Stimulated activated CD4-positive, alpha-beta T cell treated with anti-CD3 and anti-CD28 coated beads, Interleukin-4, amount 100 ng/mL, for 4 hours (primary cell): ENCODE results near the gene ZFHX3.

ENCODE experiments used
- DNase-seq, 2 experiments: peaks; one replicate each; pipeline ENCODE4 v3.0.0-alpha.2; 2020

The ZFHX3 gene

GRCh38 chr16:72862090-72862489, 185.8 kb downstream of the ZFHX3 start:
- DNase-seq, result no peak

GRCh38 chr16:72860726-72861562, 187.0 kb downstream of the ZFHX3 start:
- no peak for DNase-seq

- no peak for DNase-seq
These were observed 188.3 kb downstream of the ZFHX3 start for GRCh38 chr16:72859581-72859980.

GRCh38 chr16:72858665-72859493, 189.0 kb downstream of the ZFHX3 start:
- no peak for DNase-seq

- no peak for DNase-seq
These were observed 189.9 kb downstream of the ZFHX3 start for GRCh38 chr16:72857834-72858664.

- no peak for DNase-seq
These were observed 191.1 kb downstream of the ZFHX3 start for GRCh38 chr16:72856797-72857196.

- DNase-seq, result no peak
These were observed 193.5 kb downstream of the ZFHX3 start for GRCh38 chr16:72854267-72854959.

GRCh38 chr16:72853575-72854266, 194.2 kb downstream of the ZFHX3 start:
- no peak for DNase-seq

GRCh38 chr16:72852421-72852820, 195.5 kb downstream of the ZFHX3 start:
- no peak for DNase-seq

GRCh38 chr16:72850853-72851252, 197.1 kb downstream of the ZFHX3 start:
- no peak for DNase-seq

GRCh38 chr16:72850021-72850420, 197.9 kb downstream of the ZFHX3 start:
- no peak for DNase-seq

GRCh38 chr16:72848759-72849664, 198.9 kb downstream of the ZFHX3 start:
- DNase-seq, result no peak

- DNase-seq, result no peak
These were observed 199.9 kb downstream of the ZFHX3 start for GRCh38 chr16:72848028-72848400.

GRCh38 chr16:72847187-72848027, 200.5 kb downstream of the ZFHX3 start:
- no peak for DNase-seq

- DNase-seq, result no peak
These were observed 201.3 kb downstream of the ZFHX3 start for GRCh38 chr16:72846594-72846993.

GRCh38 chr16:72845322-72846020, 202.5 kb downstream of the ZFHX3 start:
- no peak for DNase-seq

GRCh38 chr16:72844225-72844920, 203.6 kb downstream of the ZFHX3 start:
- no peak for DNase-seq

GRCh38 chr16:72841506-72841905, 206.4 kb downstream of the ZFHX3 start:
- no peak for DNase-seq
